C4-2B (cell line): ENCODE data around the gene LEUTX.
A peak's percentile ranks its signal among the peaks of the same experiment; 100 is the strongest.

Source experiments
- H3K27ac ChIP-seq: fragments of 450-650 bp; 2 replicates; pipeline ENCODE4 v1.5.1; 2017
- CTCF ChIP-seq: fragments of 450-650 bp; conservative IDR thresholded peaks from 2 replicates; pipeline ENCODE4 v1.5.1; 2017; ENCODE audit warnings: mild to moderate bottlenecking
- ZFX ChIP-seq: fragments of 450-650 bp; IDR thresholded peaks from 2 replicates; pipeline ENCODE4 v1.6.1; 2017

Gene LEUTX

DNA sequence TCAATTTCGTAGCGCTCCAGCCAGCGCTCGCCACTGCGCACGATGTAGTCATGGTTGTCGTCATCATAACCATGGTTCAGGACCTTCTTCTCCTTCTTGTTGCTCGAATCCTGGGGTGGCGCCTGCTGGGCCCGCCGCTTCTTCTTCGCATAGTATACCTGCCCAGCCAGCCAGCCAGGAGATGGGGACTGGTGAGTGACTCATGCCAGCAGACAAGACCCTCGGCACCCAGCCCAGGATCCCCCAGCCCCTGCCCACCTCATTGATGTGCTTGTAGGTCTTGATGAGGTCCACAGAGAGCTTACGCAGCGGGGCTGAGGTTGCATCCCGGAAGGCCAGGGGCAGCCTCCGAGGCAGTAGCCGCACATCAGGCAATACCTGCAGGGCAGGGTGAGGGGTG, 51.8 kb downstream of the LEUTX start:
- TF ChIP-seq CTCF (no peak), ZFX (no peak)

GRCh38 chr19:39830847-39831246, 52.2 kb downstream of the LEUTX start:
- H3K27ac ChIP-seq: no peak overlapping the region
- no peak for TF ChIP-seq CTCF
- TF ChIP-seq ZFX: no peak

More for the DNA sequence above, 51.8 kb downstream of the LEUTX start:
- H3K27ac ChIP-seq: no peak overlapping the region

DNA sequence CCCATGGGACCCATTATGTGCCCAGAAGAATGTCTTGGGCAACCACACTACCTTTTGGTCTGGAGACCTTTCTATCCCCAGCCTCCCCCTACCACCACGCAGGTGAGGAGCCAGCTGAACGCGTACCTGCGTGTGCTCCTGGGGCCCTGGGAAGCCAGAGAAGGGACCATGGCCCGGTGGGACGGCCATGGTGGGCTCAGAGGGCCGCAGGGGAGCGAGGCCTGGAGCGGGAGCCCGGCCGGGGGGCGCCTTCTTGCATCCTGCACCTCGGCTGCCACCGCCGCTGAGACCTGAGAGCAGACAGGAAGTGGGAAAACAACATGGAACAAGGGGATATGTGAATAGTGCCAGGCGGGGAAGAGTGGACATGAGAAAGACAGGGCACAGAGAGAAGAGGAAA, 53.0 kb downstream of the LEUTX start:
- no peak overlapping the region for H3K27ac ChIP-seq
- TF ChIP-seq CTCF (no peak), ZFX (no peak)

DNA sequence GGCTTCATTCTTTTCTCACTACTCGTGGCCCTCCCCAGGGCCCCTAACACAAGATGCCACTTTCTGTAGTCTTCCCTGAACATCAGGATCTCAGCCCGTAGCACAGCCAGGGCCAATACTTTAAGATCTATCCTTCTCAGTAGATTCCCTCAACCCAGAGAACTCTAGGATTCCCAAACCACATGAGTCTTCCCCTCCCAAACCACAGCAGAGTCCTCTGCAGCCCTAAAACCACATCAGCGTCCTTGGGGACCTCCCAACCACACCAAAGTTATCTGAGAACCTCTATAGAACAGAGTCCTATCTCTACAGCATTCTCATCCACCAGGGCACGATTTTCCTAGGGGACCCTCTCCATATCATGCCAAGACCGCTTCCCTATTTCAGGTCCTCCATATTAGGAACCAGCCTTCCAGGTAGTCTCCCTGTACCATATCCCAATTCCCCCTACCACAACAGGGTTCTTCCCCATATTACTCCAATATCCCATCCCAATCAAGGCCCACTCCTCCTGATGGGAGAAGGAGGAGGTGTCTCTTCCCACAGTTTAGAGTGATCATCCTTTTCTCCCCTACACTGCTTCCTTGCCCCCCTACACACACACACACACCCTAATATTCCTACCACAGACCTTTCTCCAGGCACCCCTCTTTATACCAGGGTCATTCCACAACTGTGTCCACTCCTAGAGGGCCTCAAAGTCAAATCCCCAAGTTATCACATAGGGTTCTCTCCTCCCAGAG, 53.9 kb downstream of the LEUTX start:
- peak overlapping the region; percentile 74 for H3K27ac ChIP-seq

GRCh38 chr19:39833160-39833463, 54.5 kb downstream of the LEUTX start:
- TF ChIP-seq CTCF (no peak), ZFX (no peak)
- peak overlapping the region; percentile 74 for H3K27ac ChIP-seq

More for the DNA sequence above, 53.9 kb downstream of the LEUTX start:
- no peak for TF ChIP-seq ZFX
- TF ChIP-seq CTCF: no peak

- TF ChIP-seq CTCF (no peak), ZFX (peak; percentile 58; the same call in 1 of the 2 replicates)
- peak within 1 kb of the TSS; percentile 74 for H3K27ac ChIP-seq
These were observed 55.0 kb downstream of the LEUTX start, which contains the start of gene DYRK1B for GRCh38 chr19:39833464-39834286. Gene DYRK1B (minus strand): TSS chr19:39834162. CDS start chr19:39831867, 2,295 bp downstream.

GRCh38 chr19:39834287-39834841, 55.7 kb downstream of the LEUTX start:
- TF ChIP-seq ZFX (no peak), CTCF (no peak)
- H3K27ac ChIP-seq: peak overlapping the region; percentile 74
